Stimulated activated CD4-positive, alpha-beta T cell treated with anti-CD3 and anti-CD28 coated beads, Interleukin-4, amount 100 ng/mL, for 1 hour (primary cell): ENCODE measurements around the gene PPP1R9A.
"Not testable (repeated sequence)": the region's sequence is repeated elsewhere in the genome, so short reads cannot be mapped to it uniquely, and the experiment has no call there.

Source experiments
- DNase-seq: peaks from one replicate; pipeline ENCODE4 v3.0.0-alpha.2; 2020

The PPP1R9A gene

GRCh38 chr7:94980418-94981142 lies 73.2 kb downstream of the PPP1R9A start:
- no peak for DNase-seq

GRCh38 chr7:94995921-94996320 lies 88.5 kb downstream of the PPP1R9A start:
- no peak for DNase-seq

- DNase-seq: no peak
Observed at GRCh38 chr7:94996369-94996768, 89.0 kb downstream of the PPP1R9A start.

- no peak for DNase-seq
Observed at GRCh38 chr7:94997547-94997946, 90.2 kb downstream of the PPP1R9A start.

- no peak for DNase-seq
Observed at GRCh38 chr7:94998266-94999068, 91.1 kb downstream of the PPP1R9A start.

GRCh38 chr7:94999069-94999351 lies 91.6 kb downstream of the PPP1R9A start:
- no peak for DNase-seq

GRCh38 chr7:94999601-95000000 lies 92.2 kb downstream of the PPP1R9A start:
- DNase-seq: not testable (repeated sequence)

GRCh38 chr7:95001258-95001657 lies 93.9 kb downstream of the PPP1R9A start:
- DNase-seq: no peak

GRCh38 chr7:95001815-95002561 lies 94.6 kb downstream of the PPP1R9A start:
- DNase-seq: no peak

GRCh38 chr7:95002775-95003174 lies 95.4 kb downstream of the PPP1R9A start:
- DNase-seq: no peak

- DNase-seq: no peak
Observed at GRCh38 chr7:95004618-95005247, 97.3 kb downstream of the PPP1R9A start.

GRCh38 chr7:95006010-95006409 lies 98.6 kb downstream of the PPP1R9A start:
- no peak for DNase-seq

- not testable (repeated sequence) for DNase-seq
Observed at GRCh38 chr7:95008773-95009172, 101.4 kb downstream of the PPP1R9A start.

GRCh38 chr7:95011146-95011928 lies 103.9 kb downstream of the PPP1R9A start:
- no peak for DNase-seq

- DNase-seq: no peak
Observed at GRCh38 chr7:95011995-95012394, 104.6 kb downstream of the PPP1R9A start.

GRCh38 chr7:95018021-95018420 lies 110.6 kb downstream of the PPP1R9A start:
- no peak for DNase-seq

- no peak for DNase-seq
Observed at GRCh38 chr7:95026018-95026417, 118.6 kb downstream of the PPP1R9A start.

- no peak for DNase-seq
Observed at GRCh38 chr7:95026421-95027072, 119.2 kb downstream of the PPP1R9A start.

- DNase-seq: no peak
Observed at GRCh38 chr7:95027234-95027872, 120.0 kb downstream of the PPP1R9A start.

- no peak for DNase-seq
Observed at GRCh38 chr7:95028683-95029082, 121.3 kb downstream of the PPP1R9A start.

- DNase-seq: no peak
Observed at GRCh38 chr7:95035295-95035694, 127.9 kb downstream of the PPP1R9A start.
